GM12865 (cell line): Measurements from ENCODE around the gene AOPEP.

Experiments used
- DNase-seq: peaks from one replicate; pipeline ENCODE4 v3.0.0; 2010; ENCODE audit warnings: low read depth
- H3K4me3 ChIP-seq: 2 replicates; pipeline ENCODE4 v1.5.1; 2011; ENCODE audit warnings: mild to moderate bottlenecking, low read depth, low read length, control low read depth
- TF ChIP-seq, protein P1 (sequence below): IDR thresholded peaks from 2 replicates; pipeline ENCODE4 v1.5.1; 2011; ENCODE audit warnings: low read length, control low read depth, low read depth, inconsistent platforms; ENCODE audit not compliant: insufficient read depth; ENCODE audit errors: missing control alignments

AOPEP gene

GRCh38 chr9:94980947-94981722 is 254.6 kb downstream of the AOPEP start:
- TF ChIP-seq, protein P1, sequence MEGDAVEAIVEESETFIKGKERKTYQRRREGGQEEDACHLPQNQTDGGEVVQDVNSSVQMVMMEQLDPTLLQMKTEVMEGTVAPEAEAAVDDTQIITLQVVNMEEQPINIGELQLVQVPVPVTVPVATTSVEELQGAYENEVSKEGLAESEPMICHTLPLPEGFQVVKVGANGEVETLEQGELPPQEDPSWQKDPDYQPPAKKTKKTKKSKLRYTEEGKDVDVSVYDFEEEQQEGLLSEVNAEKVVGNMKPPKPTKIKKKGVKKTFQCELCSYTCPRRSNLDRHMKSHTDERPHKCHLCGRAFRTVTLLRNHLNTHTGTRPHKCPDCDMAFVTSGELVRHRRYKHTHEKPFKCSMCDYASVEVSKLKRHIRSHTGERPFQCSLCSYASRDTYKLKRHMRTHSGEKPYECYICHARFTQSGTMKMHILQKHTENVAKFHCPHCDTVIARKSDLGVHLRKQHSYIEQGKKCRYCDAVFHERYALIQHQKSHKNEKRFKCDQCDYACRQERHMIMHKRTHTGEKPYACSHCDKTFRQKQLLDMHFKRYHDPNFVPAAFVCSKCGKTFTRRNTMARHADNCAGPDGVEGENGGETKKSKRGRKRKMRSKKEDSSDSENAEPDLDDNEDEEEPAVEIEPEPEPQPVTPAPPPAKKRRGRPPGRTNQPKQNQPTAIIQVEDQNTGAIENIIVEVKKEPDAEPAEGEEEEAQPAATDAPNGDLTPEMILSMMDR = no peak
- no peak for DNase-seq
- H3K4me3 ChIP-seq = no peak overlapping the region

DNA sequence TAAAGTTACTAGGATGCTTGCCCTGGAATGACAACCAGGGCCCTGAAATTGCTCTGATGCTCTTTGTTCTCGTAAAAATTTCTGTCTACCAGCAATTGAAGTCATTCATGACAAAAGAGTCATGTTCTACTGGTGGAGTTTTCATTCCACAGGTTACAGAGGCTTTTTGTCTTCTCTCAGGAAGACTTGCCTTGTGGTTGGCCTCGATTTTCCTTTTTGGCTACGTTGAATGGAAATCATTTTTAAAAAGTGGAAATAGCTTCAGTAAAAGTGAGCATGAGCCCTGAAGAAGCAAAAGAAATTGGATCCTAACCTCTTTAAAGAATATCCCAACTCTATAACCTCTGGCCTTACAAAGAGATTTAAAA is 255.2 kb downstream of the AOPEP start:
- no peak for DNase-seq
- H3K4me3 ChIP-seq = no peak overlapping the region
- TF ChIP-seq, protein P1 = no peak

GRCh38 chr9:94982211-94982610 is 255.7 kb downstream of the AOPEP start:
- no peak overlapping the region for H3K4me3 ChIP-seq
- TF ChIP-seq, protein P1 = no peak
- DNase-seq = no peak

- H3K4me3 ChIP-seq = no peak overlapping the region
- TF ChIP-seq, protein P1 = no peak
- no peak for DNase-seq
These were observed 257.1 kb downstream of the AOPEP start for GRCh38 chr9:94983552-94983951.

GRCh38 chr9:94984891-94985476 is 258.5 kb downstream of the AOPEP start:
- TF ChIP-seq, protein P1 = no peak
- DNase-seq = no peak
- H3K4me3 ChIP-seq = no peak overlapping the region

- DNase-seq = no peak
- TF ChIP-seq, protein P1 = no peak
- no peak overlapping the region for H3K4me3 ChIP-seq
These were observed 259.1 kb downstream of the AOPEP start for GRCh38 chr9:94985649-94986048.
